Chondrocyte (in vitro differentiated cells): ENCODE data around the gene C11orf68. TPM values are rescaled to one million over a fixed set of nuclear protein-coding genes. Genes with fewer than 3 reads are reported as not detected.

ENCODE experiments used
- DNase-seq: peaks from one replicate; pipeline ENCODE4 v3.0.0; 2021; ENCODE audit warnings: mixed read lengths, low spot score
- H3K27ac Mint-ChIP-seq: one replicate; pipeline ENCODE4 v1.8.0; 2021; ENCODE audit warnings: mild to moderate bottlenecking, moderate library complexity, mixed read lengths; ENCODE audit not compliant: unreplicated experiment
- H3K27me3 Mint-ChIP-seq: 2 replicates; pipeline ENCODE4 v1.8.0; 2021; ENCODE audit warnings: low read depth, mixed read lengths
- H3K36me3 Mint-ChIP-seq: 2 replicates; pipeline ENCODE4 v1.8.0; 2021; ENCODE audit warnings: low read depth, mixed read lengths
- H3K4me1 Mint-ChIP-seq: 2 replicates; pipeline ENCODE4 v1.8.0; 2021; ENCODE audit warnings: low read depth, mild to moderate bottlenecking, mixed read lengths
- H3K4me3 Mint-ChIP-seq: one replicate; pipeline ENCODE4 v1.8.0; 2021; ENCODE audit warnings: mild to moderate bottlenecking, moderate library complexity, mixed read lengths; ENCODE audit not compliant: unreplicated experiment
- H3K9me3 Mint-ChIP-seq: 2 replicates; pipeline ENCODE4 v1.8.0; 2021; ENCODE audit warnings: low read depth, mixed read lengths
- total RNA-seq: library from RNA; stranded (reverse); gene quantifications from 3 replicates; pipeline ENCODE4 v1.2.1, GENCODE V29; 2021
- TF ChIP-seq, protein P1 (sequence below): fragments of 200-600 bp; sonication (generic); IDR thresholded peaks from 2 replicates; pipeline ENCODE4 v1.5.0; 2021; ENCODE audit warnings: antibody characterized with exemption, mild to moderate bottlenecking, moderate library complexity

Gene C11orf68
- total RNA-seq, 1 donor from 2014 or later = 68.8 TPM

DNA sequence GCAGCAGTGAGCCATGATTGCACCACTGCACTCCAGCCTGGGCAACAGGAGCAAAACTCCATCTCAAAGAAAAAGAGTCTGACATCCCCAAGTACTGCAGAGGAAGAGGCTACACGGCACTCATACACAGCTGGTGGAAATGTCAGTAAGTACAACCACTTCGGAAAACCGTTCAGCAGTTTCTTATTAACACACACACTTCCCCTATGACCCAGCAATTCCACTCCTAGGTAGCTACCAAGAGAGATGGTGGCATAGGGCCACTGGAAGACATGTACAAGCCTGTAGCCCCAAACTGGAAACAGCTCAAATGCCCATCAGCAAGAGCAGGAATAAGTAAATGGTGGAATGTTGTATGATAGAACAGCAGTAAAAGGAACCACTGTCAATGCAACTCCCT, 3.7 kb upstream of the C11orf68 start:
- Mint-ChIP-seq H3K27me3 (no peaks in the 10 kb centered on the region), H3K27ac (no peak overlapping the region), H3K9me3 (no peaks in the 10 kb centered on the region), H3K4me3 (no peak overlapping the region), H3K36me3 (peaks cover 11% of the 10 kb centered on the region), H3K4me1 (peaks cover 14% of the 10 kb centered on the region)
- DNase-seq = no peak
- TF ChIP-seq, protein P1, sequence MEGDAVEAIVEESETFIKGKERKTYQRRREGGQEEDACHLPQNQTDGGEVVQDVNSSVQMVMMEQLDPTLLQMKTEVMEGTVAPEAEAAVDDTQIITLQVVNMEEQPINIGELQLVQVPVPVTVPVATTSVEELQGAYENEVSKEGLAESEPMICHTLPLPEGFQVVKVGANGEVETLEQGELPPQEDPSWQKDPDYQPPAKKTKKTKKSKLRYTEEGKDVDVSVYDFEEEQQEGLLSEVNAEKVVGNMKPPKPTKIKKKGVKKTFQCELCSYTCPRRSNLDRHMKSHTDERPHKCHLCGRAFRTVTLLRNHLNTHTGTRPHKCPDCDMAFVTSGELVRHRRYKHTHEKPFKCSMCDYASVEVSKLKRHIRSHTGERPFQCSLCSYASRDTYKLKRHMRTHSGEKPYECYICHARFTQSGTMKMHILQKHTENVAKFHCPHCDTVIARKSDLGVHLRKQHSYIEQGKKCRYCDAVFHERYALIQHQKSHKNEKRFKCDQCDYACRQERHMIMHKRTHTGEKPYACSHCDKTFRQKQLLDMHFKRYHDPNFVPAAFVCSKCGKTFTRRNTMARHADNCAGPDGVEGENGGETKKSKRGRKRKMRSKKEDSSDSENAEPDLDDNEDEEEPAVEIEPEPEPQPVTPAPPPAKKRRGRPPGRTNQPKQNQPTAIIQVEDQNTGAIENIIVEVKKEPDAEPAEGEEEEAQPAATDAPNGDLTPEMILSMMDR = no peak

DNA sequence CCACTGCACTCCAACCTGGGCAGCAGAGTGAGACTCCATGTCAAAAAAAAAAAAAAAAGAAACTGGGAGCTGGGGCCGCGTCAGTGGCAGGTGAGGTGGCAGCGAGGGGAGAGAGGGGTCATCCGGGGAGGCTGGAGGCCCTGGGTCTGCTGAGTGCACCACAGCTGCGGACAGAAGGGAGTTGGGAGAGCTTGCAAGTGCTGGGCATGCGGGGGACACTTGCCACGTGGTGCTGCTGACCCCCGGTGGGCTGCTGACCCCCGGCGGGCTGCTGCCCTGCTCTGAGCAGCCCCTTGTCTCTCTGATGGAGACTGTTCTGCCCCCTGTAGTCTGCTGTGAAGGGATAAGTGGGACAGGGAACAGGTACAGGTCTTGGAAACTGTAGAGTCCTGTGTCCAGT, 3.0 kb upstream of the C11orf68 start:
- Mint-ChIP-seq H3K27ac (no peak overlapping the region), H3K4me1 (peaks cover 19% of the 10 kb centered on the region), H3K4me3 (no peak overlapping the region), H3K36me3 (peaks cover 13% of the 10 kb centered on the region), H3K27me3 (no peaks in the 10 kb centered on the region), H3K9me3 (no peaks in the 10 kb centered on the region)
- TF ChIP-seq, protein P1 = no peak
- no peak for DNase-seq

DNA sequence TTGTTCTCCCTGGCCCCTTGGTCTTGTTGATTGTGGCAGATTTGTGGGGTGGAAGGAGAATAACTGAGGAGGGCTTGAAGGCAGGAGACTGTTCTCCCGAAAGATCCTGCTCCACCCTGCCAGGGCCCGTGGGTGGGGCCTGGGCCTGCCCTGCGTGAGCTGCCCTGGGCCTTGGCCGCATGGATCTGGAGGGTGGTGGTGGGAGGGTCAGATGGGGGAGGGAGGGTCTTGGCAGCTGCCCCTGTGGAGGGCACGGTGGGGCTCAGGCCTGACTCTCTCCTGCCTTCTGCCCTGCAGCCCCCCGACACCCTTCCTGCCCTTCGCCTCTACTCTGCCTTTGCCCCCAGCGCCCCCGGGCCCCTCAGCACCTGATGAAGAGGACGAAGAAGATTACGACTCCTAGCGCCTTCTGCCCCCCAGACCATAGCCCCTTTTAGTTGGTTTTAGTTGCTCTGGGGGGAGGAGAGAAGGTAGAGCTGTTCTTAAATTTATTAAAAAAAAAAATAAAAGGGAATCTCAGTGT, 2.2 kb upstream of the C11orf68 start:
- Mint-ChIP-seq H3K36me3 (peaks cover 15% of the 10 kb centered on the region), H3K9me3 (no peaks in the 10 kb centered on the region), H3K4me3 (no peak overlapping the region), H3K27ac (no peak overlapping the region), H3K4me1 (peaks cover 27% of the 10 kb centered on the region), H3K27me3 (no peaks in the 10 kb centered on the region)
- TF ChIP-seq, protein P1 = no peak
- no peak for DNase-seq

DNA sequence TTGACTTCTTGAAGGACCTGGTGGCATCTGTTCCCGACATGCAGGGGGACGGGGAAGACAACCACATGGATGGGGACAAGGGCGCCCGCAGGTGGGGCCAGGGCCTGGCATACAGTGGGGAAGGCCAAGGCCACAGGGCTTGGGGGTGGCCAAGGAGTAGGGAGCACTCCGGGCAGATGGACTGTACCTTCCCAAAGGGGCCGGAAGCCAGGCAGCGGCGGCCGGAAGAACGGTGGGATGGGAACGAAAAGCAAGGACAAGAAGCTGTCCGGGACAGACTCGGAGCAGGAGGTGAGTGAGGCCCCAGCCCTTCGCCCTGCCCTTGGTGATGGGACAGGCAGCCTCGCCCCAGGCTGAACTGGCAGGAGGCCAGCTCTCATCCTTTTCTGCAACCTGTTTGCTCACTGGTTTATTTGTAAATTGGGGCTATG, 1.5 kb upstream of the C11orf68 start:
- H3K4me3 Mint-ChIP-seq = peak overlapping the region; percentile 90
- peaks cover 34% of the 10 kb centered on the region for H3K4me1 Mint-ChIP-seq
- peaks cover 15% of the 10 kb centered on the region for H3K36me3 Mint-ChIP-seq
- no peak for DNase-seq
- H3K27ac Mint-ChIP-seq = no peak overlapping the region
- H3K27me3 Mint-ChIP-seq = no peaks in the 10 kb centered on the region
- H3K9me3 Mint-ChIP-seq = no peaks in the 10 kb centered on the region
- TF ChIP-seq, protein P1 = no peak

DNA sequence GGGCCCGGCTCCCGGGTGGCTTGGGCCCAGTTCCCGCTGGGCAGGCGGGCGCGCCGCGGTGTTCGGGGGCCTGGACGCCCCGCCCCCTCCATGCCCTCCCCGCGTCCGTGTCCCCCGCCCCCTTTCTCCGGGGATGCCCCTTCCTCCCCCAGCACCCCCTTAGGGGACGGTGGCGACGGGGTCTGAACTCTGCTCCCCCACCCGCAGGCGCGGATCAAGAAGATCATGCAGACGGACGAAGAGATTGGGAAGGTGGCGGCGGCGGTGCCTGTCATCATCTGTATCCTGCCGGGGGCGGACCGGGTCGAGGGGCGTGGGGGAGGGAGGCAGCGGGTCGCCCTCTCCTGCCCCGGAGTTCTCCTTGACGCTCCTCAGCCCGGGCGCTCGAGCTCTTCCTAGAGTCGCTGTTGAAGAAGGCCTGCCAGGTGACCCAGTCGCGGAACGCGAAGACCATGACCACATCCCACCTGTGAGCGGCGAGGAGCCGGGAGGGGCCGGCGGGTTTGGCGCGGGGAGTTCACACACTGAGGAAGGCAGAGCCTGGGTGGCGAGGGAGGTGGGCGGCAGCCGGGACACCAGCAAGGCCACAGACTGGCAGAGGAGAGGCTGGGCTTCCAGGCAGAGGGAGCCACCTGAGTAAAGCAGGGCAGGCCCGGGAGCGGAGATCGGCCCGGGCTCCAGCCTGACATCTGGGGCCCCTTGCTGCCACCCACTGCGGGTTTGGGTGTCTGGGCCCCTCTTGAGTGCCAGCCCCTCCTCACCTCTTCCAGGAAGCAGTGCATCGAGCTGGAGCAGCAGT, 910 bp upstream of the C11orf68 start:
- Mint-ChIP-seq H3K9me3 (no peaks in the 10 kb centered on the region), H3K4me1 (peaks cover 40% of the 10 kb centered on the region), H3K36me3 (peaks cover 15% of the 10 kb centered on the region), H3K27ac (peak overlapping the region; percentile 39), H3K27me3 (no peaks in the 10 kb centered on the region), H3K4me3 (peak overlapping the region; percentile 90)
- DNase-seq = no peak
- TF ChIP-seq, protein P1 = no peak
